HG03025 (cell line): Measurements from ENCODE around the gene KRT71.

ENCODE experiments used
- ATAC-seq: cut with Tn5 transposase; IDR thresholded peaks from one replicate; pipeline ENCODE4 v1.9.1; 2021; ENCODE audit warnings: mild to moderate bottlenecking, moderate library complexity; ENCODE audit not compliant: unreplicated experiment, low FRiP score

Gene KRT71

GRCh38 chr12:52540531-52540930, 12.4 kb downstream of the KRT71 start:
- ATAC-seq = no peak

DNA sequence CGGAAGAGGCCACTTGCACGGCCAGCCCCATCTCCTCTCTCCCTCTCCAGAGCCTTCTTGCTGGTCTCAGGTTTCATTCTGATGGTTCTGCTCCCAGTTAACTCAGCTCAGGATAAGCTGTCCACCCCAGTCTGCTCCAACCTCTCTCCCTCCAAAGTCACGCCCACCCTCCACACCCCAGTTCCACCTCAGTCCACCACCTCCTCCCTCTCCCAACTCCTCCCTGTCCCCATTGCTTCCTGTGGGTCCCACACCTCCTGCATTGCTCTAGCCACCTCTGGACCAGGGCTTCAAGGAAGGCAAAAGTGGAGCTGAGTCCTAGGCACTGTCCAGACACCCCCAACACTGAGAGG, 13.1 kb downstream of the KRT71 start:
- no peak for ATAC-seq

- no peak for ATAC-seq
Measured at GRCh38 chr12:52539083-52539820, 13.7 kb downstream of the KRT71 start.

DNA sequence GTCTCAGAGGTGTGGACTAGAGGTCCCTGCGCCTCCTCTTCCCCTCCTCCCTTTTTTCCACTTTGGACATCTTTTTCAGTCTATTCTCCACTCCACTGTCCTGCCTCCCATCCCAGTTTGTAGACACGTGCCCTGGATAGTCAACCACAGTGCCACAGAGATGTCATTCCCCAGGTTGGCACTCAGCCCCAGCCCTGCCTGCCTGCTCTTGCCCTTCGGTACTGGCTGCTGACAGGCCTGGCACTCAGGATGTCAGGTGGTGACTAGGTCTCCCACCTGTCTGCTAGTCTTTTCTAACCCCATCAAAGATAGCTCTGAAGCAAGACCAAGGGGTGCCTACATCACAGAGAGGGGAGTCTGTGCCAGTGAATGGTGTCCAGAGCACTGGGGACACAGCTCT, 15.8 kb downstream of the KRT71 start:
- no peak for ATAC-seq

GRCh38 chr12:52535574-52535973, 17.4 kb downstream of the KRT71 start:
- no peak for ATAC-seq

- no peak for ATAC-seq
Measured at GRCh38 chr12:52534482-52534881, 18.5 kb downstream of the KRT71 start.

- ATAC-seq = no peak
Measured at GRCh38 chr12:52533686-52534470, 19.1 kb downstream of the KRT71 start.

DNA sequence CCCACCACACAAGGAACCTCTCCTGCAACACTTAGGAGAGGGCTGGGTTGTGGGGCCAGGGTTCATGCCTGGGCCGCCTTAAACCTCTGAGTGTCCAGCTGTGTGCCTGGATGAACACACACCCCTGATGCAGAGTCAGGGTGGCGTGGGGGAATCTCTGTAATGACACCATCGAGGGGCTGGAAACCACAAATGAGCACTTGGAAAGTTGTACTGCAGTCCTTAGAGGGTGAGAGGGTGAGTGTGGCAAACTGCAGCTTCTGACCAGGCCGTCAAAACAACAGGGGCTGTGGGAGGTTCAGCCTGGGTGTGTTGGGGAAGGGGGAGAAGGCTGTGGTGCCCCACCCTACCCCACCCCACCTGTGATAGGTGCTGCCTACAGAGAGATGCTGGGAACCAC, 20.3 kb downstream of the KRT71 start:
- no peak for ATAC-seq

- no peak for ATAC-seq
Measured at GRCh38 chr12:52531566-52532300, 21.2 kb downstream of the KRT71 start.

DNA sequence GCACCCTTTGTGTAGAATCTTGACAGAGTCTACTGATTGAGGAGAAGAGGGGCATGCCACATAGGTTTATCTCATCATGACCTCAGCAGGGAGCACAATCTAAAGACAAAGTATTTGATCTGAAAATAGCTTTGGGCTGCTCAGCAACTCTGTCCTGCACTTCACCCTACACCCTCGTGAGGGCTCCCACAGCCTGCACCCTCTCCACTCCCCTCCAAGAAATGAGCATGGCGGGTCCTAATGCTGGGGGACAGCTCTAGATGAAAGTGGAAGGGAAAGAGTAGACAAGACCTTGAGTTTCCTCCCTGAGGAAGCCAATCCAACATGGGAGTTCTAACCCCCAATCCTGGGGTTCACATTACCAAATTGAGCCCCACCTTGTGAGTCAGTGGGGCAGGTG, 22.0 kb downstream of the KRT71 start:
- ATAC-seq = no peak

DNA sequence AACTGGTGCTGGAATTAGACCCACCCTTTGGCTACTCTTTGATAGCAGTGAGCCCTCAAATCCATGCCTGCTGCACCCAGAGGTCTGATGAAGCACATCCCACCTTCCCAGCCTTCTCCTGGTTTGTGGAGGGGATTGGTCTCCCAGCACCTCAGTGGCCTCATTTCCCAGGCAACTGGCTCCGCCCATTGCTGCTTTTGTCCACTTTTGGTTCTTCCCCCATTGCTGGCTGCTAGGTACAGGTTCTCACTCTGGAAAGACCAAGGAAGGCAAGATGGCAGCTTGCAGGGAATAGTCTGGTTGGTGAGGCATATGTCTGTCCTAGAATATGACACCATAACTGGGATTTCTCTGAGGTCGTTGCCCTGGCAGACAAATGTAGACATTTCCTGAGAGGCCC, 22.6 kb downstream of the KRT71 start:
- no peak for ATAC-seq

- no peak for ATAC-seq
Measured at GRCh38 chr12:52529846-52530245, 23.1 kb downstream of the KRT71 start.

- ATAC-seq = no peak
Measured at GRCh38 chr12:52529417-52529816, 23.5 kb downstream of the KRT71 start.

GRCh38 chr12:52528641-52529143, 24.3 kb downstream of the KRT71 start:
- ATAC-seq = no peak

DNA sequence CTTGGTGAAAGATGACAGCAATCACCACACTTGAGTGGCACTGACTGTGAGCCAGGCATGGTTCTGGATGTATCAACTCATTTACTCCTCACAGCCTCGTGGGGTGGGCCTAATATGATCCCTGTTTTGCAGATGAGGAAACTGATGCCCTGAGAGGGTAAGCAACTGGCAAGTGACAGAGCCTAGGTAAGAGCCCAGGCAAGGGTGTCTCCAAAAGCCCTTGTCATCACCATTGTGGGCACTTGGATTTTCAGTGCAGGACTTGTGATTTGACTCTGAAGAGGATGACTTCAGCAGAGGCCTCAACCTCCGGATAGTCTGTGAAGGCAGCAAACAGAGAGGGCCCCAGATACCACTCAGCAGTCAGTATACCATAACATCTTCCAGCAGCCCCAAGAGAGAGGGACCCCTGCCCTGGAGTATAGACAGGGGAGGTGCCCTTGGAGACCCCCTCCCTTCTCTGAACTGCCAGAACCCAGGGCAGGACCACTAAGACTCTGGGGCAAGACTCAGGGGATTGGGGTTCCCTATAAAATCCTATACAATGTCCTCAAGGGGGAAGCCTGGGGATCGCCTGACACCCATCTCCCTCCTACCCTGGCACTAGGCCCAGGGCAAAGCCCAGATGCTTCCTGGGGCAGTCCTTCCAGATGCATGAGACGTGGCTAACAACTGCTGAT, 25.7 kb downstream of the KRT71 start:
- no peak for ATAC-seq

- no peak for ATAC-seq
Measured at GRCh38 chr12:52526511-52526951, 26.4 kb downstream of the KRT71 start.

DNA sequence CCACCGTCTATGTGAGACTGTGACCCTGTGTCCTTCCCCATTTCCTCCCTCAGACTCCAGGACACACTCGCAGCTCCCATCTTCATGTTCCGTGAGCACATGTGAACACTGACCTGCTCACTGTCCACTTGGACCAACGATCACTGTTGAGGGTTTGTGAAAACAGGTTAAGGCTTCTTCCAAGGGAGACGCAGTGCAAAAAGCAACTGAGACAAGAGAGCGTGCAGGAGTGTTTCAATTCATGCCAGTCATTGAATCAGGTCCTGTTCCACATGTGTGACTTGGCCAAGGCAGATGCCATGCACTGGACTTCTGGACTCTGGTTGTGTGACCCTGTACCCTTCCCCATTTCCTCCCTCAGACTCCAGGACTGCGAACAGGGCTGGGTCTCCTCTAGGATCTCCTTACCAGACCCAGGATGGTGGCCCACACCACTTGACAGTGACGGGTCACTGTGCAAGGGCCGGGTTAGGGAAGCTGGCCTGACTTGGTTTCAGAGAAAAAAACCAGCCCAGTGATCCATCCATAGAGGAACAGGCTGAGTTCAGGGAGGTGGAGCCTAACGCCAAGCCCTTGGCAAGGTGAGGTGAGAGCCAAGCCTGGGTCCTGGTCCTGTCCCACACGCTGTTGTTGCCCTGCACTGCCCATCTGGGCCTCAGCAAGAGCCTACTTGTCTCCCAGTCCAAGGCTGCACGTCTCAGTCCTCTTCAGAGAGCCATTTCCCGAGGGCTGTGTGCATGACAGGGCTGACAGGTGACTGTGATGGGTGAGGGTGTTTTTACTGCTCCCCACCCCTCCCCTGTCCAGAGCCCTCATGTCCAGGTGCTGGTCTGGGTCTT, 27.1 kb downstream of the KRT71 start:
- ATAC-seq = no peak

DNA sequence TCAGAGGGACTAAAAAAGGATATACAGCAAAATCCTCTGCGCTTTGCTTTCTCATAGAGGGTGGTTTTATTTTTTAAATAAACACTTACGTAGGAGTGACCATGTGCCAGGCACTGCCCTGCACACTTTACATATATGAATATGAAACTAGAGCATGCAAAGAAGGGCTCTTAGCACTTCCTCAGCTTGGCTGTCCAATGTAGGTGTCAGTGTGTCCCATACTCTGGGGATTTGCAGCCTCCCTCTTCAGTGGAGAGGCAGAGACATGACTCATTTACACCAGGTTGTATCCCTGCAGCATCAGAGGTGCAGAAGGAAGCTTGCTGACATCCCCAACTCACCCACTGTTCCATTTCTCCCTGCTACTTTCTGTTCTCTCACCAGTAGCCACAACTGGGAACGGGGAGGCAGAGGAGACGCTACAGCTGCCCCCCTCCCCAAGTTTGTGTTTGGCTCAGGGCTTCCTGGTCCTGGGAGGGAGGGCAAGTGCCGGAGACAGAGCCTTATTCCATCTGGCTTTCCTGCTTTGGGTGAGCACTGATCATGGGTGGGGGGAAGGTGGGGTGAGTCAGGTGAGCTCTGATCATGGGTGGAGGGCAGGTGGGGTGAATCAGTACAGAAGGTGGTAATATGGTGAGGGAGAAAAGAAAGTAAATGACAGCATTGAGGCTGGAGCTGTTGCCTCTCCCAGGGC, 27.9 kb downstream of the KRT71 start:
- ATAC-seq = no peak

DNA sequence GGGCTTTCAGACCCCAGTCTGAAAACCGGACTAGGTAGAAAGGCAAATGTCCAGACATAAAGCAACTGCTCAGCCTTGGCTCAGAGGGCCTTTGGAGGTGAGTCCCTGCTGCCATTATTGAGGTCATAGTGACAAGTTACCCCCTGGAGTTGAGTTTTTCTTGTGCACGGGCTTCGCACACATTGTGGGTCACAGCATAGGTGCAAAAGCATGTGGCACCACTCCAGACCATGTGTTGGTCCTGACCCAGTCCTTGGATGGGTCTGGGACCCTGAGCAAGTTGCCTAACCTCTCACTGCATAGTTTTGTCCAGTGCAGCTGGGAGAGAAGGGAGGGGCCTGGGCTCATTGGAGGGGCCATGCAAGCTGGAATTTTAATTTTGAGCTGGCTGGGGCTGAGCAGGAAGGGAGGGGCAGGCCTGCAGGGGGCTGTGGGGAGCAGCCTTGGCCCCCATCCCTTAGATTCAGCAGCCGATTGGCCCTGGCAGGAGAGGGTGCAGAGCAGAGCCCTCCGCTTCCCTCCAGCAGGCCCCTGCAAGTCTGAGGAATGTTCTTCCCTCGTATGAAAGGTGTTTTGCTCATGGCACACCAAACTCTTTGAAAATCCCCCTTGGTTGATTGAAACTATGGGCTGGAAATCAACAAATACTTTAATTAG, 28.6 kb downstream of the KRT71 start:
- ATAC-seq = no peak
